C4-2B (cell line): Measurements from ENCODE around the gene ZNF205.

Experiments
- CTCF ChIP-seq: fragments of 450-650 bp; conservative IDR thresholded peaks from 2 replicates; pipeline ENCODE4 v1.5.1; 2017; ENCODE audit warnings: mild to moderate bottlenecking
- ZFX ChIP-seq: fragments of 450-650 bp; IDR thresholded peaks from 2 replicates; pipeline ENCODE4 v1.6.1; 2017

- no peak for TF ChIP-seq CTCF
- no peak for TF ChIP-seq ZFX
These were observed 47.2 kb upstream of the ZNF205 start, which contains the start of gene IL32 for GRCh38 chr16:3065069-3065741.
